GM23338 (cell line): ENCODE results near the gene SMC4.

Experiments
- CREB1 ChIP-seq: fragments of 250-450 bp; sonication (Bioruptor Pico); IDR thresholded peaks from 2 replicates; pipeline ENCODE4 v1.5.0; 2020; ENCODE audit warnings: low read depth, mild to moderate bottlenecking, moderate library complexity
- CTCF ChIP-seq, 2 experiments: fragments of 200-600 bp in 1 of 2; sonication (generic) in 1 of 2; conservative IDR thresholded peaks; 2 replicates each; pipeline versions ENCODE4 v1.5.1 to v1.6.1; 2016 to 2017; ENCODE audit warnings: antibody characterized with exemption in 2 of 2, low read depth in 2 of 2, mild to moderate bottlenecking in 2 of 2, moderate library complexity in 1 of 2
- EZH2 ChIP-seq: fragments of 200-600 bp; sonication (generic); IDR thresholded peaks from one replicate; pipeline ENCODE4 v1.8.0; 2017; ENCODE audit warnings: antibody characterized with exemption, mild to moderate bottlenecking, low read depth; ENCODE audit not compliant: unreplicated experiment
- EZH2phosphoT487 ChIP-seq: fragments of 200-600 bp; sonication (generic); IDR thresholded peaks from one replicate; pipeline ENCODE4 v1.8.1; 2018; ENCODE audit warnings: antibody characterized with exemption; ENCODE audit not compliant: unreplicated experiment
- JUNB ChIP-seq: IDR thresholded peaks from one replicate; pipeline ENCODE4 v1.6.1; 2016; ENCODE audit warnings: antibody characterized with exemption; ENCODE audit not compliant: unreplicated experiment
- POLR2AphosphoS5 ChIP-seq: IDR thresholded peaks from 2 replicates; pipeline ENCODE4 v1.6.1; 2016; ENCODE audit warnings: antibody characterized with exemption, low read depth
- ZNF114 ChIP-seq: fragments of 250-450 bp; sonication (Bioruptor Pico); IDR thresholded peaks from 2 replicates; pipeline ENCODE4 v1.5.0; 2020; ENCODE audit warnings: mild to moderate bottlenecking, moderate library complexity
- TF ChIP-seq, protein P1 (sequence below): IDR thresholded peaks from one replicate; pipeline ENCODE4 v1.6.1; 2018; ENCODE audit warnings: antibody characterized with exemption; ENCODE audit not compliant: unreplicated experiment
- TF ChIP-seq, protein P2 (sequence below): IDR thresholded peaks from 2 replicates; pipeline ENCODE4 v1.6.1; 2016; ENCODE audit warnings: antibody characterized with exemption

GRCh38 chr3:160470181-160470580, 70.7 kb downstream of the SMC4 start:
- no peak for TF ChIP-seq EZH2phosphoT487
- no peak for TF ChIP-seq CTCF (conservative IDR thresholded peaks at IDR 0.05; ENCODE audit: low read depth in 2 of 2)
- no peak for TF ChIP-seq POLR2AphosphoS5
- no peak for TF ChIP-seq EZH2
- TF ChIP-seq, protein P1, sequence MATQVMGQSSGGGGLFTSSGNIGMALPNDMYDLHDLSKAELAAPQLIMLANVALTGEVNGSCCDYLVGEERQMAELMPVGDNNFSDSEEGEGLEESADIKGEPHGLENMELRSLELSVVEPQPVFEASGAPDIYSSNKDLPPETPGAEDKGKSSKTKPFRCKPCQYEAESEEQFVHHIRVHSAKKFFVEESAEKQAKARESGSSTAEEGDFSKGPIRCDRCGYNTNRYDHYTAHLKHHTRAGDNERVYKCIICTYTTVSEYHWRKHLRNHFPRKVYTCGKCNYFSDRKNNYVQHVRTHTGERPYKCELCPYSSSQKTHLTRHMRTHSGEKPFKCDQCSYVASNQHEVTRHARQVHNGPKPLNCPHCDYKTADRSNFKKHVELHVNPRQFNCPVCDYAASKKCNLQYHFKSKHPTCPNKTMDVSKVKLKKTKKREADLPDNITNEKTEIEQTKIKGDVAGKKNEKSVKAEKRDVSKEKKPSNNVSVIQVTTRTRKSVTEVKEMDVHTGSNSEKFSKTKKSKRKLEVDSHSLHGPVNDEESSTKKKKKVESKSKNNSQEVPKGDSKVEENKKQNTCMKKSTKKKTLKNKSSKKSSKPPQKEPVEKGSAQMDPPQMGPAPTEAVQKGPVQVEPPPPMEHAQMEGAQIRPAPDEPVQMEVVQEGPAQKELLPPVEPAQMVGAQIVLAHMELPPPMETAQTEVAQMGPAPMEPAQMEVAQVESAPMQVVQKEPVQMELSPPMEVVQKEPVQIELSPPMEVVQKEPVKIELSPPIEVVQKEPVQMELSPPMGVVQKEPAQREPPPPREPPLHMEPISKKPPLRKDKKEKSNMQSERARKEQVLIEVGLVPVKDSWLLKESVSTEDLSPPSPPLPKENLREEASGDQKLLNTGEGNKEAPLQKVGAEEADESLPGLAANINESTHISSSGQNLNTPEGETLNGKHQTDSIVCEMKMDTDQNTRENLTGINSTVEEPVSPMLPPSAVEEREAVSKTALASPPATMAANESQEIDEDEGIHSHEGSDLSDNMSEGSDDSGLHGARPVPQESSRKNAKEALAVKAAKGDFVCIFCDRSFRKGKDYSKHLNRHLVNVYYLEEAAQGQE = no peak
- no peak for TF ChIP-seq CREB1
- TF ChIP-seq JUNB = no peak
- TF ChIP-seq, protein P2, sequence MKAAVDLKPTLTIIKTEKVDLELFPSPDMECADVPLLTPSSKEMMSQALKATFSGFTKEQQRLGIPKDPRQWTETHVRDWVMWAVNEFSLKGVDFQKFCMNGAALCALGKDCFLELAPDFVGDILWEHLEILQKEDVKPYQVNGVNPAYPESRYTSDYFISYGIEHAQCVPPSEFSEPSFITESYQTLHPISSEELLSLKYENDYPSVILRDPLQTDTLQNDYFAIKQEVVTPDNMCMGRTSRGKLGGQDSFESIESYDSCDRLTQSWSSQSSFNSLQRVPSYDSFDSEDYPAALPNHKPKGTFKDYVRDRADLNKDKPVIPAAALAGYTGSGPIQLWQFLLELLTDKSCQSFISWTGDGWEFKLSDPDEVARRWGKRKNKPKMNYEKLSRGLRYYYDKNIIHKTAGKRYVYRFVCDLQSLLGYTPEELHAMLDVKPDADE = no peak
- TF ChIP-seq ZNF114 (CRISPR knock-in tag) = no peak
